HepG2 (cell line): ENCODE results near the gene AMN. TPM values are rescaled to one million over a fixed set of nuclear protein-coding genes. Genes with fewer than 3 reads are reported as not detected.

Source experiments
- ATAC-seq: fragments of 200-7000 bp; cut with Tn5 transposase; 3 replicates; pipeline ENCODE4 v1.9.1; 2020; ENCODE audit warnings: mild to moderate bottlenecking, moderate library complexity
- BruUV-seq: library from RNA; stranded (reverse); fragments of 400-500 nt; replicated peaks from 2 replicates; lab custom pipeline; 2021; lab: Mats Ljungman, UMichigan
- CTCF ChIA-PET: fragments of 300-600 bp; formaldehyde crosslinking; extraction: SDS; loops from one replicate; lab custom pipeline; 2021; ENCODE audit warnings: low total read pairs, inconsistent platforms, low intra/inter-chr PET ratio; lab: Yijun Ruan, JAX
- POLR2A ChIA-PET: fragments of 350-600 bp; sonication (Branson Sonifier 250); formaldehyde crosslinking; loops from one replicate; lab custom pipeline; 2020; ENCODE audit warnings: antibody characterized with exemption, inconsistent platforms; lab: Yijun Ruan, JAX
- DNase-seq: peaks from one replicate; pipeline ENCODE4 v3.0.0-alpha.2; 2015; ENCODE audit warnings: low spot score
- FAIRE-seq: peaks from 3 replicates; lab custom pipeline; 2011; peaks lifted over from hg19 to GRCh38; lab: Jason Lieb, UNC
- H2AFZ ChIP-seq: one replicate; pipeline ENCODE4 v1.6.1; 2011; ENCODE audit warnings: low read length, inconsistent platforms
- H3K27ac ChIP-seq: fragments of 300-600 bp; 3 replicates; pipeline ENCODE4 v1.8.0; 2011; ENCODE audit warnings: mixed run types, mild to moderate bottlenecking, mixed read lengths, low read length, inconsistent platforms; ENCODE audit not compliant: insufficient read depth; ENCODE audit errors: extremely low read length
- H3K27me3 ChIP-seq, 2 experiments: fragments of 200-600 bp in 1 of 2; 2 replicates in 1 of 2; 3 replicates in 1 of 2; pipeline versions ENCODE4 v1.6.0 to v1.8.0; 2011; ENCODE audit warnings: low read length in 2 of 2, mild to moderate bottlenecking in 2 of 2, moderate library complexity in 2 of 2, inconsistent platforms in 1 of 2; ENCODE audit not compliant: insufficient read depth in 2 of 2, control insufficient read depth in 1 of 2
- H3K36me3 ChIP-seq, 2 experiments: fragments of 200-600 bp in 1 of 2; replicated peaks in 1 of 2; 2 replicates in 1 of 2; 3 replicates in 1 of 2; pipeline versions ENCODE4 v1.5.1 to v1.8.0; 2011; ENCODE audit warnings: low read length in 2 of 2, inconsistent platforms in 1 of 2; ENCODE audit not compliant: insufficient read depth in 2 of 2, control insufficient read depth in 1 of 2
- H3K4me1 ChIP-seq: 2 replicates; pipeline ENCODE4 v1.5.1; 2012; ENCODE audit warnings: low read length, inconsistent platforms; ENCODE audit not compliant: insufficient read depth
- H3K4me2 ChIP-seq: 2 replicates; pipeline ENCODE4 v1.6.0; 2011; ENCODE audit warnings: low read depth, low read length, inconsistent platforms
- H3K4me3 ChIP-seq, 3 experiments: fragments of 200-600 bp in 1 of 3; sonication (generic), shearing (Covaris generic) in 1 of 3; replicated peaks in 1 of 3; 2 replicates each; pipeline ENCODE4 v1.5.1; 2011 to 2016; ENCODE audit warnings: low read length in 3 of 3, inconsistent platforms in 2 of 3, low read depth in 2 of 3, mild to moderate bottlenecking in 2 of 3, control low read depth in 1 of 3, mixed read lengths in 1 of 3; ENCODE audit not compliant: insufficient read depth in 1 of 3
- H3K79me2 ChIP-seq: one replicate; pipeline ENCODE4 v1.6.1; 2011; ENCODE audit warnings: low read length, inconsistent platforms; ENCODE audit not compliant: insufficient read depth
- H3K9ac ChIP-seq: 2 replicates; pipeline ENCODE4 v1.6.0; 2011; ENCODE audit warnings: mild to moderate bottlenecking, low read depth, low read length, inconsistent platforms; ENCODE audit not compliant: insufficient read depth
- H3K9me3 ChIP-seq: 2 replicates; pipeline ENCODE4 v1.5.1; 2012; ENCODE audit warnings: mild to moderate bottlenecking, low read length
- H4K20me1 ChIP-seq: 2 replicates; pipeline ENCODE4 v1.6.0; 2011; ENCODE audit warnings: inconsistent platforms, mild to moderate bottlenecking, low read length, moderate library complexity; ENCODE audit not compliant: insufficient read depth
- AHR ChIP-seq: IDR thresholded peaks from 2 replicates; pipeline ENCODE4 v1.6.1; 2018; ENCODE audit warnings: missing genetic modification reagents, missing compliant biosample characterization
- ATRX ChIP-seq: sonication (generic); formaldehyde crosslinking; IDR thresholded peaks from 2 replicates; pipeline ENCODE4 v1.4.0; 2020; ENCODE audit warnings: missing genetic modification reagents, borderline replicate concordance
- DMTF1 ChIP-seq: sonication (generic); formaldehyde crosslinking; IDR thresholded peaks from 2 replicates; pipeline ENCODE4 v1.4.0; 2020; ENCODE audit warnings: mild to moderate bottlenecking, missing genetic modification reagents
- GTF2F1 ChIP-seq: fragments of 150-350 bp; IDR thresholded peaks from 2 replicates; pipeline ENCODE4 v1.6.1; 2014; ENCODE audit warnings: low read length
- MED13 ChIP-seq: sonication (generic); formaldehyde crosslinking; IDR thresholded peaks from 2 replicates; pipeline ENCODE4 v1.5.0; 2020; ENCODE audit warnings: missing genetic modification reagents
- PLSCR1 ChIP-seq: sonication (generic); formaldehyde crosslinking; IDR thresholded peaks from 2 replicates; pipeline ENCODE4 v1.5.0; 2020; ENCODE audit warnings: missing genetic modification reagents, mild to moderate bottlenecking, borderline replicate concordance
- SPEN ChIP-seq: sonication (generic); formaldehyde crosslinking; IDR thresholded peaks from 2 replicates; pipeline ENCODE4 v1.5.1; 2020; ENCODE audit warnings: low read depth, mild to moderate bottlenecking, missing genetic modification reagents
- SRSF4 ChIP-seq: fragments of 200-400 bp; formaldehyde crosslinking; IDR thresholded peaks from one replicate; pipeline ENCODE4 v1.6.1; 2018; ENCODE audit warnings: mild to moderate bottlenecking, low read depth, low read length, moderate library complexity; ENCODE audit not compliant: poor library complexity, severe bottlenecking
- SRY ChIP-seq: sonication (generic); formaldehyde crosslinking; IDR thresholded peaks from 2 replicates; pipeline ENCODE4 v1.8.0; 2022; ENCODE audit warnings: mild to moderate bottlenecking, missing genetic modification reagents
- TOPORS ChIP-seq: sonication (generic); formaldehyde crosslinking; IDR thresholded peaks from 2 replicates; pipeline ENCODE4 v1.8.0; 2023; ENCODE audit warnings: mild to moderate bottlenecking, missing genetic modification reagents
- ZNF276 ChIP-seq: sonication (generic); formaldehyde crosslinking; IDR thresholded peaks from 2 replicates; pipeline ENCODE4 v1.4.0; 2020; ENCODE audit warnings: mild to moderate bottlenecking, low read depth, missing genetic modification reagents
- ZNF317 ChIP-seq: sonication (generic); formaldehyde crosslinking; IDR thresholded peaks from 2 replicates; pipeline ENCODE4 v1.5.0; 2020; ENCODE audit warnings: mild to moderate bottlenecking, missing genetic modification reagents
- ZNF720 ChIP-seq: sonication (generic); formaldehyde crosslinking; IDR thresholded peaks from 2 replicates; pipeline ENCODE4 v1.4.0; 2020; ENCODE audit warnings: missing genetic modification reagents
- WGBS: methylation state at CpG from one replicate; pipeline ENCODE4 v1.1.6; 2017; ENCODE audit warnings: low lambda C conversion rate; 5-methylcytosine and 5-hydroxymethylcytosine counted together
- in situ Hi-C: cut with HindIII; loops from 2 replicates; pipeline ENCODE4 v1.10.0; 2017; ENCODE audit warnings: low pct_unique_long_range_greater_than_20kb; ENCODE audit not compliant: extremely low pct_ligation_motif_present
- intact Hi-C: fragments of 100-400 bp; cut with micrococcal nuclease; formaldehyde crosslinking; loops from one replicate; pipeline ENCODE4 v1.10.0; 2022; ENCODE audit not compliant: unreplicated experiment
- polyA plus RNA-seq, 8 experiments: library from polyadenylated mRNA; depleted of rRNA in 3 of 8; stranded (reverse) in 7 of 8; unstranded in 1 of 8; fragments of >200 nt; fragmentation: Illumina TruSeq in 4 of 8; extraction: Trizol in 4 of 8; gene quantifications; 2 replicates each; pipeline versions ENCODE4 v1.2.1 to v1.2.3, GENCODE V29; 2011 to 2016; ENCODE audit warnings: low read depth in 4 of 8, missing spikeins in 1 of 8, mixed read lengths in 1 of 8; ENCODE audit not compliant: insufficient read depth in 1 of 8
- total RNA-seq, 5 experiments: library from RNA; depleted of rRNA; stranded (reverse); fragments of >200 nt; fragmentation: Illumina TruSeq; extraction: Trizol; gene quantifications; 2 replicates each; pipeline ENCODE4 v1.2.3, GENCODE V29; 2016; ENCODE audit warnings: low read depth in 1 of 5

Gene AMN
- total and polyA plus RNA-seq, 2 of the 13 experiments (the other 11 are each of a cell fraction or from before 2014, with no cell fraction given), result 9.8 to 33.1 TPM

GRCh38 chr14:102971314-102971713 lies 48.9 kb downstream of the AMN start:
- Histone ChIP-seq H3K36me3 (peaks cover 34 to 74% of the 10 kb centered on the region in 2 experiments), H3K9me3 (no peaks in the 10 kb centered on the region), H3K27ac (no peak overlapping the region), H3K27me3 (no peaks in the 10 kb centered on the region), H3K4me1 (no peaks in the 10 kb centered on the region), H3K4me3 (no peak overlapping the region), H4K20me1 (no peaks in the 10 kb centered on the region), H3K79me2 (no peaks in the 10 kb centered on the region), H2AFZ (no peak overlapping the region), H3K9ac (no peak overlapping the region), H3K4me2 (no peak overlapping the region)
- ChIA-PET POLR2A (no interaction called here), CTCF (no interaction called here)
- DNase-seq, result no peak
- no TSS peak for BruUV-seq
- FAIRE-seq, result no peak
- intact Hi-C loops (no loop called here), in situ Hi-C loops (no loop called here)
- no peak for ATAC-seq
- no peak for TF ChIP-seq ZNF276 (CRISPR knock-in tag)
- no peak for TF ChIP-seq DMTF1 (CRISPR knock-in tag)
- no peak for TF ChIP-seq ZNF720
- TF ChIP-seq ZNF317 (CRISPR knock-in tag), result no peak
- no peak for TF ChIP-seq GTF2F1
- TF ChIP-seq AHR (CRISPR knock-in tag), result no peak
- no peak for TF ChIP-seq TOPORS (CRISPR knock-in tag)
- TF ChIP-seq SRY, result no peak
- TF ChIP-seq SRSF4, result no peak
- no peak for TF ChIP-seq SPEN (CRISPR knock-in tag)
- TF ChIP-seq ATRX (CRISPR knock-in tag), result no peak
- TF ChIP-seq MED13 (CRISPR knock-in tag), result no peak
- TF ChIP-seq PLSCR1 (CRISPR knock-in tag), result no peak
- WGBS, result 100% methylated on average over 9 of the region's 9 CpGs
